HG03378 (cell line): Measurements from ENCODE around the gene HAUS2.

Source experiments
- ATAC-seq: cut with Tn5 transposase; IDR thresholded peaks from one replicate; pipeline ENCODE4 v1.9.1; 2021; ENCODE audit warnings: mild to moderate bottlenecking, moderate library complexity; ENCODE audit not compliant: unreplicated experiment

The HAUS2 gene

GRCh38 chr15:42605796-42606195 is 57.2 kb downstream of the HAUS2 start:
- ATAC-seq, result no peak

DNA sequence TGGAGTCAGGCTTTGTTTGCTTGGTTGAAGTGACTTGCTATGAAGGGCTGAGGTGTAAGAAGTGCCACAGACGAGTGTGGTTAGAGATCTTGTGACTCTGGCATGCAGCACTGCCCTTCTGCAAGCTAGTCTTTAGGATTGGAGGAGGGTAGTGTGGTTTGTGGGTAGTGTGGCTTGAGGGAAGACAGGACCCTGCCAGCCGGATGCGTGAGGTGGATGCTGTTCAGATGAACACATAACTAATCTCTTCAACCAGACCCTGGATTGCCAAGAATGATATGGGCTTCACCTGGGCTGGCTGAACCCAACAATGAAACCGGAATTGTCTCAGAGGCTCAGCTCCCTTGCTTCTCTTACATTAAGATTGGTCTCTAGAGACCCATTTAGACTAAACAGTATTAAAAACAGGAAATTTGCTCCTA is 59.5 kb downstream of the HAUS2 start:
- ATAC-seq, result no peak

DNA sequence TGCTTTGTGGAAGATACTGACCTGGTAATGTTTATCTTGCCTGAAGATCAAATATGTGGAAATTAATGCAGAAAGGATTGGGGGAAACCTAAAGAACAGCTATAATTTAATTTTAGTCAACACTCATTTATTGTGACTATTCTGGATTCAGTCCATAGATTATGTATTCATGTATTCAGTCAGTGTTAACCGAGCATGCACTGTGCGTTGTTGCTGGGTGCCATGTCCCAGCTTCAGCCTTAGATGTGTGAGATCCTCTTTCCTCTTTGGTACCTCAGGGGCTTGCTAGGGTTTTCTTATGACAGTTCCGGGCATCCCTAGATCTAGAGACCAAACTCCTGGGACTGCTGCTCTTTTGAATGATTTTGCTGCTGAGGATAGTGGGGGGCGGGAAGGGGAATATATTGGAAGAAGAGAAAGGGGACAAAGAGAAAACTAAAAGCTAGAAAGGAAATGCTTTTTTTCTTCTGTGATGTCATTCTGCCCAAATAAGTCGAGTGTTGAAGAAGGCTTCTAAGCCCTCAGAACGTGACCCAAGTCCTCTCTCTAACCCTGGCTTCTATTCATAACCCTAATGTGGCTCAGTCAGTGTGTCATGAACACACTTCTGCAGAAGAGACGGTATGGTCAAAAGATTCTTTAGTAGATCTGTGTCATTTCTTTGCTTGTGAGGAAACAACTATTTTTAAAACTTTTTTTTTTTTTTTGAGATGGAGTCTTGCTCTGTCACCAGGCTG is 60.3 kb downstream of the HAUS2 start:
- ATAC-seq, result no peak

DNA sequence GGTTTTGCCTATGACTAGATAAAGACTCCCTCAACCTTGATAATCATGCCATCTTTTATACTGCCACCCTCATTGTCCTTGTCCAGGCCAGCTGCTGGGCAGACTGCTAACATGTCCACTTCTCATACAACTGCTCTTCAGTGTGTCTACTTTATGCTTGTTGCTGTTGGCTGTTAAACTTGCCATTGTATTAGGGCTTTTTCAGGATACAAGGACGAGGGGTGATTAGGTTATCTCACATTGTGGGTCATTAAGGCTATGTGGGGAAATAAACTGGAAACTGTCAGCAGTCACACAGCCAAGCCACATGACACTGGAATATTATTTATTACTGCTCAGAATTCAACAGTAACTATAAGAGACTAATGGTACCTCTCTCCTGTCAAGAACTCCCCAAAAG is 62.9 kb downstream of the HAUS2 start:
- ATAC-seq, result no peak

DNA sequence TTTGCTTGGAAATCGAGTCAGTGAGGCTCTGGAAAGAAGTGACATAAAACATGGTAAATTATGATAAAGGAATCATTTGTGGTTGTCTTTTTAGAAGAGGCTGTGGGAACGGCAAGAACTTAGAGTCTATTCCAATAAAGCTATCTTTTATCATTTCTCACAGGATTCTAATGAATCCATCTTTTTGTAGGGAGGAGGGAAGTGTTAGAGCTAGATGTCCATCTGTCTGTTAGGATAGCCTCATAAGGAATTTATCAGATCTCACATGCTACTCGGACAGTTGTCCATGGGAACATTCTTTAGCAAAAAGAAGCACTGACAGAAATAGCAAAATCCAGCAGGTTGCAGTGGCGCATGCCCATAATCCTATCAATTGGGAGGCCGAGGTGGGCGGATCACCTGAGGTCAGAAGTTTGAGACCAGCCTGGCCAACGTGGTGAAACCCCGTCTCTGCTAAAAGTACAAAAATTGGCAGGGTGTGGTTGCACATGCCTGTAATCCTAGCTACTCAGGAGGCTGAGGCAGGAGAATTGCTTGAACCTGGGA is 63.8 kb downstream of the HAUS2 start:
- no peak for ATAC-seq

DNA sequence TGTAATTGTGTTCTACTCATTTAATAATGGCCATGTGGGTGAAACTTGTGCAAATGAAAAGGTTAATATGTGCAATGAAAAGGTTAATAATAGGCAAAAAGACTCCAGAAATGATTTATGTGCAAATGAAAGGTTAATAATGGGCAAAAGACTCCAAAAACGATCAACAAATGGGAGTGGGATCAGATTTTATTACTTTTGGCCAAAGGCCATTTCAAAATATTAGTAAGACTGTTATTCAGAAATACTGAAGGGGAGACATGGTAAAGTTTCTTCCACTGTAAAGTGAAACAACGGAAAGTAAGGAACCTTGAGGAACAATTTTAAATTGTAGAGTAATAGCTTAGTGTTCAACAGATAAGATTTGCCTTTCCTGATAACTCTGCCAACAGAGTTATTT is 67.5 kb downstream of the HAUS2 start:
- no peak for ATAC-seq
